HEK293 (cell line): Measurements from ENCODE around the gene CENPV.
A peak's percentile ranks its signal among the peaks of the same experiment; 100 is the strongest.

Experiments
- CTCF ChIA-PET: fragments of 350-600 bp; formaldehyde crosslinking; extraction: SDS; loops from one replicate; lab custom pipeline; 2021; ENCODE audit warnings: antibody characterized with exemption; lab: Yijun Ruan, JAX
- POLR2A ChIA-PET: fragments of 300-600 bp; formaldehyde crosslinking; extraction: SDS; loops from one replicate; lab custom pipeline; 2020; ENCODE audit warnings: antibody characterized with exemption, inconsistent platforms; lab: Yijun Ruan, JAX
- H3K27ac ChIP-seq: fragments of 200-500 bp; sonication (Bioruptor generic); 2 replicates; pipeline ENCODE4 v1.5.1; 2014; ENCODE audit warnings: low read depth, low read length, control low read depth, inconsistent platforms; ENCODE audit errors: extremely low read depth
- H3K36me3 ChIP-seq, 2 experiments: fragments of 200-500 bp in 1 of 2; sonication (Bioruptor generic) in 1 of 2; 1 replicate in 1 of 2; 2 replicates in 1 of 2; pipeline ENCODE4 v1.5.1; 2014 to 2017; ENCODE audit warnings: inconsistent platforms in 2 of 2, low read length in 2 of 2; ENCODE audit not compliant: control insufficient read depth in 2 of 2, insufficient read depth in 1 of 2
- H3K4me1 ChIP-seq: fragments of 200-500 bp; sonication (Bioruptor generic); 2 replicates; pipeline ENCODE4 v1.5.1; 2014; ENCODE audit warnings: mild to moderate bottlenecking, low read length, inconsistent platforms; ENCODE audit not compliant: control insufficient read depth, insufficient read depth
- H3K4me3 ChIP-seq: 2 replicates; pipeline ENCODE4 v1.5.1; 2011; ENCODE audit warnings: low read depth, mild to moderate bottlenecking, control low read depth, low read length, moderate library complexity
- H3K9me3 ChIP-seq: fragments of 200-500 bp; sonication (Bioruptor generic); 2 replicates; pipeline ENCODE4 v1.5.1; 2014; ENCODE audit warnings: low read depth, low read length, inconsistent platforms; ENCODE audit not compliant: control insufficient read depth, insufficient read depth
- GLI4 ChIP-seq: fragments of 450-650 bp; formaldehyde crosslinking; IDR thresholded peaks from 2 replicates; pipeline ENCODE4 v1.5.1; 2016; ENCODE audit warnings: missing biosample characterization, missing genetic modification characterization
- KLF10 ChIP-seq: fragments of 450-650 bp; IDR thresholded peaks from 2 replicates; pipeline ENCODE4 v1.5.1; 2018; ENCODE audit warnings: missing biosample characterization, mild to moderate bottlenecking, missing genetic modification characterization
- SCRT2 ChIP-seq: fragments of 450-650 bp; formaldehyde crosslinking; IDR thresholded peaks from 2 replicates; pipeline ENCODE4 v1.5.1; 2016; ENCODE audit warnings: missing biosample characterization, missing genetic modification characterization
- ZBTB1 ChIP-seq: fragments of 450-650 bp; formaldehyde crosslinking; IDR thresholded peaks from 2 replicates; pipeline ENCODE4 v1.5.1; 2016; ENCODE audit warnings: missing biosample characterization, missing genetic modification characterization
- ZBTB20 ChIP-seq: fragments of 450-650 bp; formaldehyde crosslinking; IDR thresholded peaks from 2 replicates; pipeline ENCODE4 v1.5.1; 2016; ENCODE audit warnings: missing biosample characterization, missing genetic modification characterization
- ZNF114 ChIP-seq: fragments of 450-650 bp; formaldehyde crosslinking; IDR thresholded peaks from 2 replicates; pipeline ENCODE4 v1.5.0; 2017; ENCODE audit warnings: missing biosample characterization, missing genetic modification characterization
- ZNF221 ChIP-seq: fragments of 450-650 bp; formaldehyde crosslinking; IDR thresholded peaks from 2 replicates; pipeline ENCODE4 v1.5.1; 2017; ENCODE audit warnings: missing biosample characterization, missing genetic modification characterization, borderline replicate concordance
- ZNF426 ChIP-seq: fragments of 450-650 bp; formaldehyde crosslinking; IDR thresholded peaks from 2 replicates; pipeline ENCODE4 v1.5.1; 2017; ENCODE audit warnings: missing biosample characterization, missing genetic modification characterization, mild to moderate bottlenecking, inconsistent platforms, moderate library complexity
- ZNF433 ChIP-seq: fragments of 450-650 bp; formaldehyde crosslinking; IDR thresholded peaks from 2 replicates; pipeline ENCODE4 v1.5.1; 2016; ENCODE audit warnings: missing biosample characterization, missing genetic modification characterization, low read depth
- ZNF549 ChIP-seq: fragments of 450-650 bp; IDR thresholded peaks from 2 replicates; pipeline ENCODE4 v1.5.1; 2018; ENCODE audit warnings: missing biosample characterization, missing genetic modification characterization, mild to moderate bottlenecking, inconsistent platforms, moderate library complexity
- ZNF677 ChIP-seq: fragments of 450-650 bp; IDR thresholded peaks from 2 replicates; pipeline ENCODE4 v1.5.0; 2018; ENCODE audit warnings: missing biosample characterization, mild to moderate bottlenecking, missing genetic modification characterization, moderate library complexity
- ZNF701 ChIP-seq: fragments of 450-650 bp; formaldehyde crosslinking; IDR thresholded peaks from 2 replicates; pipeline ENCODE4 v1.5.1; 2016; ENCODE audit warnings: missing biosample characterization, missing genetic modification characterization
- ZNF76 ChIP-seq: fragments of 450-650 bp; formaldehyde crosslinking; IDR thresholded peaks from 2 replicates; pipeline ENCODE4; 2016; ENCODE audit warnings: low read depth, missing biosample characterization, missing genetic modification characterization, borderline replicate concordance
- ZNF791 ChIP-seq: fragments of 450-650 bp; formaldehyde crosslinking; IDR thresholded peaks from 2 replicates; pipeline ENCODE4 v1.5.1; 2016; ENCODE audit warnings: missing biosample characterization, missing genetic modification characterization
- ZNF843 ChIP-seq: fragments of 450-650 bp; formaldehyde crosslinking; IDR thresholded peaks from 2 replicates; pipeline ENCODE4 v1.5.1; 2016; ENCODE audit warnings: missing biosample characterization, missing genetic modification characterization
- TF ChIP-seq, protein P1 (sequence below): fragments of 450-650 bp; formaldehyde crosslinking; IDR thresholded peaks from 2 replicates; pipeline ENCODE4 v1.5.1; 2017; ENCODE audit warnings: missing biosample characterization, missing genetic modification characterization
- TF ChIP-seq, protein P2 (sequence below): sonication (generic); formaldehyde crosslinking; IDR thresholded peaks from 2 replicates; pipeline ENCODE4 v1.8.1; 2022; ENCODE audit warnings: mild to moderate bottlenecking, moderate library complexity, missing genetic modification reagents
- TF ChIP-seq, protein P3 (sequence below): fragments of 450-650 bp; formaldehyde crosslinking; IDR thresholded peaks from 2 replicates; pipeline ENCODE4 v1.5.1; 2016; ENCODE audit warnings: missing biosample characterization, missing genetic modification characterization
- TF ChIP-seq, protein P4 (sequence below): fragments of 450-650 bp; formaldehyde crosslinking; IDR thresholded peaks from 2 replicates; pipeline ENCODE4 v1.5.1; 2016; ENCODE audit warnings: missing biosample characterization, missing genetic modification characterization
- TF ChIP-seq, protein P5 (sequence below): fragments of 450-650 bp; formaldehyde crosslinking; IDR thresholded peaks from 2 replicates; pipeline ENCODE4 v1.5.1; 2016; ENCODE audit warnings: missing biosample characterization, missing genetic modification characterization

The CENPV gene

DNA sequence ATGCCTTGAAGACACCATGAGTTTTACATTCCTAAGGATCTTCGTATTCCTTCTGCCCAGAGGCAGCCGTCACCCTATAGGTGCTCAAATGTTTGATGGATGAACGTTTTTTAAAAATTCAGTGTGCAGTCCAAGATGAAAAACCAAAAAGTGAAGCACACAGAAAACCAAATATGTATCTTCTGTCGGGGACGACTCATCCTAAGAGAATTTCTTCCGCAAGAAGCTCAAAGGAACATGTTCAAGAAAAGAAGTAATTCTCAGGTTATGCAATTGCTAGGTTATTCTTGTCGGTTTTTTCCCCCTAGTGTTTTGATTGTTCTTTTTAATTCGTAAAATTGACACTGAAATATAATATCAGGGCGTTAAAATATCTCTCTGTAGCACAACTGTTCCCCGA is 1.4 kb downstream of the CENPV start:
- H3K27ac ChIP-seq = peak overlapping the region; percentile 97; the same call in 1 of the 2 replicates
- H3K9me3 ChIP-seq = no peaks in the 10 kb centered on the region
- H3K4me1 ChIP-seq = peaks cover 3% of the 10 kb centered on the region; the same call in 1 of the 2 replicates
- ChIA-PET CTCF (interaction anchor here (0.9 to 7.9 kb wide), 8 partner anchors 13 to 75 kb away, joined by 3 to 89 read pairs (median 5); no protein-coding TSS in a partner anchor), POLR2A (interaction anchor here (0.5 to 5.3 kb wide), 8 partner anchors 8 to 1283 kb away, joined by 3 to 44 read pairs (median 4); partner anchors contain the start of genes TTC19, UBB and ZSWIM7)
- TF ChIP-seq ZNF677 (tag by site-specific recombination) (peak; percentile 39; the same call in 1 of the 2 replicates), KLF10 (tag by site-specific recombination) (no peak)
- TF ChIP-seq, protein P1, sequence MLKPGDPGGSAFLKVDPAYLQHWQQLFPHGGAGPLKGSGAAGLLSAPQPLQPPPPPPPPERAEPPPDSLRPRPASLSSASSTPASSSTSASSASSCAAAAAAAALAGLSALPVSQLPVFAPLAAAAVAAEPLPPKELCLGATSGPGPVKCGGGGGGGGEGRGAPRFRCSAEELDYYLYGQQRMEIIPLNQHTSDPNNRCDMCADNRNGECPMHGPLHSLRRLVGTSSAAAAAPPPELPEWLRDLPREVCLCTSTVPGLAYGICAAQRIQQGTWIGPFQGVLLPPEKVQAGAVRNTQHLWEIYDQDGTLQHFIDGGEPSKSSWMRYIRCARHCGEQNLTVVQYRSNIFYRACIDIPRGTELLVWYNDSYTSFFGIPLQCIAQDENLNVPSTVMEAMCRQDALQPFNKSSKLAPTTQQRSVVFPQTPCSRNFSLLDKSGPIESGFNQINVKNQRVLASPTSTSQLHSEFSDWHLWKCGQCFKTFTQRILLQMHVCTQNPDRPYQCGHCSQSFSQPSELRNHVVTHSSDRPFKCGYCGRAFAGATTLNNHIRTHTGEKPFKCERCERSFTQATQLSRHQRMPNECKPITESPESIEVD (tag by site-specific recombination) = peak; percentile 47; the same call in 1 of the 2 replicates
- H3K4me3 ChIP-seq = peak overlapping the region; percentile 77
- H3K36me3 ChIP-seq = peaks cover 21 to 29% of the 10 kb centered on the region in 2 experiments

DNA sequence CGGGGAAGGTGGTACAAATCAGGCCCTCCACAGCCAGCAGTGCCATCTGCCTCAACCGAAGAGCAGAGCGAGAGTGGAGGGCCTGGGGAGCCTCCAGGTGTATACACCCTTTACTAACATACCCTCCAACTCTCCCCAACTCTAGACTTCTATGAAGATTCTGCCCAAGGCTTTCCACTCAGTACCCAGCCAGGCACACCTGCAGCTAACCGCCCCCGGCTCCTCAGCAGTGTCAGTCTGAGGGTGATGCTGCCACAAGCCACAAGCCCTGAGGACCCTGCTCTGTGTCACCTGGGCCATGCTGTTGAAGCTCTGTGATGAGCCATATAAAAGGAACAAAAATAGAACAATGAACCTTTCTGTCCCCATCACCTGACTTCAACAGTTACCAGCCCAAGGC is 3.8 kb downstream of the CENPV start:
- Histone ChIP-seq H3K27ac (no peak overlapping the region), H3K4me1 (peaks cover 3% of the 10 kb centered on the region; the same call in 1 of the 2 replicates), H3K36me3 (peaks cover 32 to 41% of the 10 kb centered on the region in 2 experiments), H3K9me3 (no peaks in the 10 kb centered on the region), H3K4me3 (no peak overlapping the region)
- ChIA-PET POLR2A (interaction anchor here (0.7 to 0.8 kb wide), 2 partner anchors 31 to 1047 kb away, joined by 3 to 4 read pairs; partner anchors contain the start of gene UBB), CTCF (interaction anchor here (3.0 to 7.9 kb wide), 2 partner anchors 15 to 45 kb away, joined by 10 to 89 read pairs; no protein-coding TSS in a partner anchor)
- TF ChIP-seq ZNF549 (tag by site-specific recombination) (no peak), ZNF76 (tag by site-specific recombination) (no peak)

DNA sequence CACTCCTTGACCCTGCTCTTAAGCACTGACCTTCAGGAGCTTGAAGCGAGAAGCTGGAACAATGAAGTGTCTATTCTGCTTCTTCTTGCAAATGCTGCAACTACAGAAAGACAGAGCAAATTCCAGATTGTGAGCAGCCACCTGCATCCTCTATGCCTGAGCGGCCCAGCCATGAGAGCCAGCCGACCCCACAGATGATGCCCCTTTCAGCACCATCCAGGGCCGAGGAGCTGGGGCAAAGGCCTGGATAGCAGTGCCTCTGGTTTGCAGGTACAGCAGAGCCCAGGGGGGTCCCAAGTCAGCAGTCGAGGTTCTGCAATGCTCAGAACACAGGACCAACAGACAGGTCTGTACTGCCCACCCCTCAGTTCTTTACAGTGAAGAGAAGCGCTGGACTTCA is 4.7 kb downstream of the CENPV start:
- TF ChIP-seq ZNF426 (no peak), ZNF221 (no peak), ZBTB1 (no peak), ZNF791 (tag by site-specific recombination) (no peak), ZNF114 (tag by site-specific recombination) (no peak), ZNF677 (tag by site-specific recombination) (no peak), SCRT2 (tag by site-specific recombination) (no peak), ZNF701 (no peak), ZBTB20 (tag by site-specific recombination) (no peak), GLI4 (tag by site-specific recombination) (no peak), ZNF433 (no peak), ZNF843 (tag by site-specific recombination) (no peak)
- TF ChIP-seq, protein P2, sequence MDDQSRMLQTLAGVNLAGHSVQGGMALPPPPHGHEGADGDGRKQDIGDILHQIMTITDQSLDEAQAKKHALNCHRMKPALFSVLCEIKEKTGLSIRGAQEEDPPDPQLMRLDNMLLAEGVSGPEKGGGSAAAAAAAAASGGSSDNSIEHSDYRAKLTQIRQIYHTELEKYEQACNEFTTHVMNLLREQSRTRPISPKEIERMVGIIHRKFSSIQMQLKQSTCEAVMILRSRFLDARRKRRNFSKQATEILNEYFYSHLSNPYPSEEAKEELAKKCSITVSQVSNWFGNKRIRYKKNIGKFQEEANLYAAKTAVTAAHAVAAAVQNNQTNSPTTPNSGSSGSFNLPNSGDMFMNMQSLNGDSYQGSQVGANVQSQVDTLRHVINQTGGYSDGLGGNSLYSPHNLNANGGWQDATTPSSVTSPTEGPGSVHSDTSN (CRISPR knock-in tag) = no peak
- TF ChIP-seq, protein P3, sequence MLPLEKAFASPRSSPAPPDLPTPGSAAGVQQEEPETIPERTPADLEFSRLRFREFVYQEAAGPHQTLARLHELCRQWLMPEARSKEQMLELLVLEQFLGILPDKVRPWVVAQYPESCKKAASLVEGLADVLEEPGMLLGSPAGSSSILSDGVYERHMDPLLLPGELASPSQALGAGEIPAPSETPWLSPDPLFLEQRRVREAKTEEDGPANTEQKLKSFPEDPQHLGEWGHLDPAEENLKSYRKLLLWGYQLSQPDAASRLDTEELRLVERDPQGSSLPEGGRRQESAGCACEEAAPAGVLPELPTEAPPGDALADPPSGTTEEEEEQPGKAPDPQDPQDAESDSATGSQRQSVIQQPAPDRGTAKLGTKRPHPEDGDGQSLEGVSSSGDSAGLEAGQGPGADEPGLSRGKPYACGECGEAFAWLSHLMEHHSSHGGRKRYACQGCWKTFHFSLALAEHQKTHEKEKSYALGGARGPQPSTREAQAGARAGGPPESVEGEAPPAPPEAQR (tag by site-specific recombination) = no peak
- TF ChIP-seq, protein P4, sequence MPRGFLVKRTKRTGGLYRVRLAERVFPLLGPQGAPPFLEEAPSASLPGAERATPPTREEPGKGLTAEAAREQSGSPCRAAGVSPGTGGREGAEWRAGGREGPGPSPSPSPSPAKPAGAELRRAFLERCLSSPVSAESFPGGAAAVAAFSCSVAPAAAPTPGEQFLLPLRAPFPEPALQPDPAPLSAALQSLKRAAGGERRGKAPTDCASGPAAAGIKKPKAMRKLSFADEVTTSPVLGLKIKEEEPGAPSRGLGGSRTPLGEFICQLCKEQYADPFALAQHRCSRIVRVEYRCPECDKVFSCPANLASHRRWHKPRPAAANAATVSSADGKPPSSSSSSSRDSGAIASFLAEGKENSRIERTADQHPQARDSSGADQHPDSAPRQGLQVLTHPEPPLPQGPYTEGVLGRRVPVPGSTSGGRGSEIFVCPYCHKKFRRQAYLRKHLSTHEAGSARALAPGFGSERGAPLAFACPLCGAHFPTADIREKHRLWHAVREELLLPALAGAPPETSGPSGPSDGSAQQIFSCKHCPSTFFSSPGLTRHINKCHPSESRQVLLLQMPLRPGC = no peak
- TF ChIP-seq, protein P5, sequence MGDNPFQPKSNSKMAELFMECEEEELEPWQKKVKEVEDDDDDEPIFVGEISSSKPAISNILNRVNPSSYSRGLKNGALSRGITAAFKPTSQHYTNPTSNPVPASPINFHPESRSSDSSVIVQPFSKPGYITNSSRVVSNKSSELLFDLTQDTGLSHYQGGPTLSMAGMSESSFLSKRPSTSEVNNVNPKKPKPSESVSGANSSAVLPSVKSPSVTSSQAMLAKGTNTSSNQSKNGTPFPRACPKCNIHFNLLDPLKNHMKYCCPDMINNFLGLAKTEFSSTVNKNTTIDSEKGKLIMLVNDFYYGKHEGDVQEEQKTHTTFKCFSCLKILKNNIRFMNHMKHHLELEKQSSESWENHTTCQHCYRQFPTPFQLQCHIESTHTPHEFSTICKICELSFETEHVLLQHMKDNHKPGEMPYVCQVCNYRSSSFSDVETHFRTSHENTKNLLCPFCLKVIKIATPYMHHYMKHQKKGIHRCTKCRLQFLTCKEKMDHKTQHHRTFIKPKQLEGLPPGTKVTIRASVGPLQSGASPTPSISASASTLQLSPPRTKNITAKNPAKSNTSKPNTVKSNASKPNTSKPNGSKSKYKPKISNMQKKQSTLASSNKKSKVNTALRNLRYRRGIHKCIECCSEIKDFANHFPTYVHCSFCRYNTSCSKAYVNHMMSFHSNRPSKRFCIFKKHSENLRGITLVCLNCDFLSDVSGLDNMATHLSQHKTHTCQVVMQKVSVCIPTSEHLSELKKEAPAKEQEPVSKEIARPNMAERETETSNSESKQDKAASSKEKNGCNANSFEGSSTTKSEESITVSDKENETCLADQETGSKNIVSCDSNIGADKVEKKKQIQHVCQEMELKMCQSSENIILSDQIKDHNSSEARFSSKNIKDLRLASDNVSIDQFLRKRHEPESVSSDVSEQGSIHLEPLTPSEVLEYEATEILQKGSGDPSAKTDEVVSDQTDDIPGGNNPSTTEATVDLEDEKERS (tag by site-specific recombination) = no peak
- H3K9me3 ChIP-seq = no peaks in the 10 kb centered on the region
- peaks cover 40 to 49% of the 10 kb centered on the region in 2 experiments for H3K36me3 ChIP-seq
- no peak overlapping the region for H3K4me3 ChIP-seq
- H3K4me1 ChIP-seq = peaks cover under 1% of the 10 kb centered on the region; the same call in 1 of the 2 replicates
- ChIA-PET POLR2A (interaction anchor here (0.8 kb wide), 1 partner anchor 32 kb away, joined by 4 read pairs; the partner anchor contains the start of gene UBB), CTCF (interaction anchor here (7.9 kb wide), 1 partner anchor 16 kb away, joined by 89 read pairs; no protein-coding TSS in a partner anchor)
- H3K27ac ChIP-seq = no peak overlapping the region
